Right hindlimb (tissue), 1 donor: ENCODE measurements around the gene TRAF2.

Experiments
- DNase-seq: peaks from one replicate; pipeline ENCODE4 v3.0.0-alpha.2; 2018

The TRAF2 gene

DNA sequence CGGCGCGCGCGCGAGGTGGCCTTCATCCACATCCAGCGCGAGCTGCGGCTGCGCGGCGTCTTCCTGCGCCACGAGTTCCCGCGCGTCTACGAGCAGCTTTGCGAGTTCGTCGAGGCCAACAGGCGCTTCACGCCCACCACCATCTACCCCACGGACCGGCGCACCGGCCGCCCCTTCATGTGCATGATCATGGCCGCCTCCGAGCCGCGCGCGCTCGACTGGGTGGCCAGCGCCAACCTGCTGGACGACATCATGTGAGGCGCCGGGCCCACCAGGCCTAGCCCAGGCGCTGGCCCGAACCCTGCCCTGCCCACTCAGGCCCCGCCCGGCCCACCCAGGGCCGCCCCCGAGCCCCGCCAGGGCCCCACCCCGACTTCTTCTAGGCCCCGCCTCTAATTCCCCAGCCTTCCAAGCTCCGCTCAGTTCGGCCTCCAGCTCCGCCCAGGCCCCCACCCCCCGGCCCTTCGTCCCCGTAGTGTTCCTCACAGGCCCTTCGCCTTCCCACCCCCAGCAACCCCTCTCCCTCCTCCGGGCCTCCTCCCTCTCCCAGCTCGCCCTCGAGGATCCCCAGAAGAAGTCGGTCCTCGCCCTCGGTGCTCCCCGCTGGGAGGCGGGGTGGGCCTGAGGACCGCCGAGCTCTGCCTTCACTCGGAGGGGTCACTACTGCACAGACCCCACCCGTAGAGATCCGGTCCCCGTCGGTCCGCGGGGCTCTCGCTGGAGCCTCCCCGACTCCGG is 39.1 kb upstream of the TRAF2 start:
- peak; percentile 89 for DNase-seq

DNA sequence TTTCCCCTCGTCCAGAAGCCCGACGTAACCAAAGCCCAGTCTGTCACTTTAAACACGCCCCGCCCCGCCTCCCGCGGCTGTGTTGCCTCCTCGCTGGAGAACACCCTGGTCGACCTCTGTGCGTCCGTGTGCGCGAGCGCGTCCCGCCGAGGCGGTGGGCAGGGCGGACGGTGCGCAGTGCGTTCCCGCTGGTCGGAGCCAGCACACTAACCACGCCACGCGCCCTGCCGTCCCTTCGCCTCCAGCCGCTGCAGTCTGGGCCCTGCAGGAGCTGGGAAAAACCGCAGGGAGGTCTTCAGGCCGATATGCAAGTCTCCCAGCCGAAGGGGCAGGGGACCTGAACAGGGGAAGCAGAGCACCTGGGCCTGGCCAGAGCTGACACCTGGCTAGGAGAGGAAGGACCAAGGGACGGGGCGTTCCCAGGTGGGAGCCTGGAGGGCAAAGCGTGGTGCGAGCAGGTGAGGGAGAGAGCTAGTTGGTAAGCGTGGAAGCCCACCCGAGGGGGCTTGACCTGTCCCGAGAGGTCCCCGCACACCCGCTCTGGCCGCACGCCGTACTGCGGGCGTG is 38.4 kb upstream of the TRAF2 start:
- DNase-seq: peak; percentile 91

DNA sequence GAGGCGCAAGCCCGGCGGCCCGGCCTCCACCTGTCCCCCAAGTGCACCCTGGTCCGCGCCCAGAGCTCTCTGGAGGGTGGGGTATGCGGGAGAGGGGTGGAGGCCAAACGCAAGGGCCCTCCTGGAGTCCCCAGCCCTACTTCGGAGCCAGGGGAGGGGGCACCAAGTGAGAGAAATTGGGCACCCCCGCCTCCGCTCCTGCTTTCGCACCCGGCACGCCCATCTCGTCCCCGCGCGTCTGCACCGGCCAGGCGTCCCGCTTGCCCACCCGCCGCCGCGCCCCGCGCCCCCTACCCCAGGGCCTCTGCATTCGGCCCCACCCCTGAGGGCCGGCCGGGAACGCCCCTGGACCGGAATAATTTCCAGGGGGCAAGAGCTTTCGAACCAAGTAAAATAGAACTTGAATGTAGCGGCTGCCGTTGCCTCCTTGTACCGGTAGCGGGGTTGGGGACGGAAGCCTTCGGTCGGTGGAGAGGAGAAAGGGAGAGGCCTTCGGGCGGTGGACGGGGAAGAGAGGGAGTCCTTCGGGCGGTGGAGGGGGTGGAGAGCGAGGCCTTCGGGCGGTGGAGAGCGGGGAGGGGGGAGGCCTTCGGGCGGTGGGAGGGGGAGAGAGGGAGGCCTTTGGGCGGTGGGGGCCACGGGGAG is 37.8 kb upstream of the TRAF2 start:
- DNase-seq: no peak

DNA sequence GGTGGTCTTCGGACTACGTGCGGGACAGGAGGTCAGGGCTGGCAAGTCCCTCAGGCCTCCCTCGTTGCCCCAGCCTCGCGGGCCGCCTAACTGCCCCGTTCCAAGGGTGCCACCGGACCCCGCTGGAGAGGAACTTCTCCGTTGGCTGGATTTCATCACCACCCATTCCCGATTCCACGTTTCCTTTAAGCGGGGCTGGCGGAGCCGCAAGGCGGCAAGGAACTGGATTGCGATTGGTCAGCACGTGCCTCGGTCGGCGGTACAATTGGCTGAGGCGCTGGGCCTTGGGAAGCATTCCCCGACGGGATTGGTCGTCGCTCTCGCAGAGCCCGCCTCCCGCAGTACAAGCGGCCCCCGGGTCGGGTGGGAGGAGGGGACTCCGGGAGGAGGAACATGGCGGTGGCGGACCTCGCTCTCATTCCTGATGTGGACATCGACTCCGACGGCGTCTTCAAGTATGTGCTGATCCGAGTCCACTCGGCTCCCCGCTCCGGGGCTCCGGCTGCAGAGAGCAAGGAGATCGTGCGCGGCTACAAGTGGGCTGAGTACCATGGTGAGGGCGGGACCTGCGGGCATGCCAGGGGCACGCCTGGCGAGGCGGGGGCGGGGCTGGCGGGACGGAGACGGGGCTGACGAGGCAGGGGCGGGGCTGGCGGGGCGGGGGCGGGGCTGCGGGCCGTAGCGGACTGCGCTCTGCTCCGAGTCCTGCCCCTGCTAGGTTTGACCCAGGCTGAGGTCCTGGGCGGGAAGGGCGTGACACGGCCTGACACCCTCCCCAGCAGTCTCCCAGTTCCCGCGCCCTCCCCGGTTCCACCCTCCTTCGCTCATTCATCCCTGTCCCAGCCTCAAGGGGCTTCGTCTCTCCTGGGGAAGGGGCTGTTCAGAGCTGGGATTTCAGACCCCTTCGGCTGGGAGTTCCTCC is 37.0 kb upstream of the TRAF2 start, which contains the start of gene PHPT1:
TSS of gene PHPT1 (plus strand) at position 372 of the 922 bp plus-strand sequence. CDS start at position 394, 22 bp downstream.
- DNase-seq: peak; percentile 99

DNA sequence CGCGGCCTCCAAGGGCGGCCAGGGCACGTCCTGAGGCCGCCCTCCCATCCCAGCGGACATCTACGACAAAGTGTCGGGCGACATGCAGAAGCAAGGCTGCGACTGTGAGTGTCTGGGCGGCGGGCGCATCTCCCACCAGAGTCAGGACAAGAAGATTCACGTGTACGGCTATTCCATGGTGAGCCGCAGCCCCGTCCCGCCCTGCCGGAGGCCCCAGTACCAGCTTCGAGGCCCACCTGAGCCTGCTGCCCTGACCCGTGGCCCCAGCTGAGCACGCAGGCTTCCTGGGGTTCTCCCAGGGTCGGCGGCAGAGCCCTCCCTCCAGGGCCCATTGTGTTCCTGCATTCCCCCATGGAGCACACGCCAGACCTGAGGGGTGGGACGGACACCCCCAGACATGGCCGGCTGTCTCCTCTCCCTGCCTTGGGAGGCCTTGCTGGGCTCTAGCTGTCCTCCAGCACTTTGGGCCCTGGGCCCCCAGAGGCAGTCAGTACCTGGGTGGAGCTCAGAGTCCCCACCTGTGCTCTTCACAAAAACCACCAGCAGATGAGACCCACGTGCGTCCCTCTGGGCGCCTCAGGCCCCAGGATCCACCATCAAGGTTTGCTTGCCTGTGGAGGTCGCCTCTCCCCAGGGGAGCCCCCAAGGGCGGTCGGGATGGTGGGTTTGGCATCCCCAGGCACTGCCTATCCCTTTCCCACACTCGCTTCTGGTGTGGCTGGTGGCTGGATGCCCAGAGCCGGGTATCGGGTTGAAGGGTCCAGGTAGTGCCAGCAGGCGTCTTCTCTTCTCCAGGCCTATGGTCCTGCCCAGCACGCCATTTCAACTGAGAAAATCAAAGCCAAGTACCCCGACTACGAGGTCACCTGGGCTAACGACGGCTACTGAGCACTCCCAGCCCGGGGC is 36.1 kb upstream of the TRAF2 start:
- DNase-seq: peak; percentile 40

DNA sequence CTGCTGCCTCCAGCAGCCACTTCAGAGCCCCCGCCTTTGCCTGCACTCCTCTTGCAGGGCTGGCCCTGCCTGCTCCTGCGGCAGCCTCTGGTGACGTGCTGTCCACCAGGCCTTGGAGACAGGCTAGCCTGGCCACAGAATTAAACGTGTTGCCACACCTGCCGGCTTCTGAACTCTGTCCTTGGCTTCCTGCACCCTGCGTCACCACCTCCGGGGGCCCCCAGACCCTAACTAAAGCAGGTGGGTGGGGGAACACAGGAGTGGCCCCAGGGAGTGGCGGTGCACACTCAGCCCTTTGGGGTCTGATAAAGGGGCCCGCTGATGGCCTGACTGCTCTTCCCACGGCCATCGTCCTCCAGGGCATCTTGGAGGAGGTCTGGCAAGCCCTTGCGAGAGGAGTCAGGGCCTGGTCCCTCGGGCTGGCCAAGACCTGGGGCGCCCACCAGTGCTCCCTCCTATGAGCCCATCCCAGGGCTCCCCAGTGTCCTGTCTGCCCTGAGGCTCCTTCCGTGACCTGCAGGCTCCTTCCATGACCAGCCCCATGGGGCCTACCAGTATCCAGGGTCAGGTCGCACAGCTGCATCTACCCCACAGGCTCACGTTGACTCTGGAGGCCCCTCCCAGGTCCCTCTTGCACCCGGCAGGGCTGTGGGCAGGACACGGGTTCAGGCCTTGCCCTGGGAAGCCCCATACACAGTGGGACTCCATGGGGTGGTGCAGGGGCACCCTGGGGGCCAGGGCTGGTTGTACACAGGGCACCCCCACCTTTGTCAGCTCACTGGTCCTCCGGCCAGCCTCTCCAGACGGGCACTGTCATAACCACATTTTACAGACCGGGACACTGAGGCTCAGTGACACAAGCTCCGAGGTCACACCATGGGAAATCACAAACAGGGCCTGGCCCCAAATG is 35.2 kb upstream of the TRAF2 start:
- peak; percentile 33 for DNase-seq

DNA sequence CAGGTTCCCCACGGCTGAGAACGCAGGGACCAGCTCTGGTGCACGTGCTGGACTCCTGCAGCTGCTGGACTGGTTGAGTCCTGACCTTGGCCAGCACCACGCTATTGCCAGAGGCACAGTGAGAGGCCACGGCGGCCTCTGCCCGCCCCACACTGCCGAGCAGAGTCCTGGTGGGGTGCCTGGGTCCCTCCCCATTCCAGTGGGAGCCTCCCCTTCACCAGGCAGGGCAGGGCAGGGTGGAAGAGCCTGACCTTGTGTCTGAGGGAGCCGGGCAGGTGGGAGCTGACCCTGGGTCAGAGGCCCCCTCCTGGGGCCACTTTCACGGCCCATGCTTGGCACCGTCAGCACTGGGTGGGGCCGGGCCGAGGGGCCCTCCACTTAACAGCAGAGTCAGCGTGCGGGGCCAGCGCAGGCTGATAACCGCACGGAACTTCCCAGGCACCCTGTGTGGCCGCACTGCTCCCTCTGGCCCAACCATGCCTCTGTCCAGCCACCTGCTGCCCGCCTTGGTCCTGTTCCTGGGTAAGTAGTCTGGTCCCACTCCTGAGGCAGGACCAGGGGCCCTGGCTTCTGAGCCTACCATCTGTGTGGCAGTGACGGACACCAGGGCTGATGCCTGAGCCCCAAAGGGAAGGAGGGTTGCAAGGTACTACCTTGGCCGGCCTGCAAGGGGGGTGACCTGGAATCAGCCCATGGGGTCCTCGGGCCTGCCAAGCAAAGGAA is 34.2 kb upstream of the TRAF2 start, which contains the start of gene MAMDC4:
TSS of gene MAMDC4 (plus strand) at position 406 of the 723 bp plus-strand sequence. CDS start at position 477, 71 bp downstream.
- DNase-seq: peak; percentile 24

DNA sequence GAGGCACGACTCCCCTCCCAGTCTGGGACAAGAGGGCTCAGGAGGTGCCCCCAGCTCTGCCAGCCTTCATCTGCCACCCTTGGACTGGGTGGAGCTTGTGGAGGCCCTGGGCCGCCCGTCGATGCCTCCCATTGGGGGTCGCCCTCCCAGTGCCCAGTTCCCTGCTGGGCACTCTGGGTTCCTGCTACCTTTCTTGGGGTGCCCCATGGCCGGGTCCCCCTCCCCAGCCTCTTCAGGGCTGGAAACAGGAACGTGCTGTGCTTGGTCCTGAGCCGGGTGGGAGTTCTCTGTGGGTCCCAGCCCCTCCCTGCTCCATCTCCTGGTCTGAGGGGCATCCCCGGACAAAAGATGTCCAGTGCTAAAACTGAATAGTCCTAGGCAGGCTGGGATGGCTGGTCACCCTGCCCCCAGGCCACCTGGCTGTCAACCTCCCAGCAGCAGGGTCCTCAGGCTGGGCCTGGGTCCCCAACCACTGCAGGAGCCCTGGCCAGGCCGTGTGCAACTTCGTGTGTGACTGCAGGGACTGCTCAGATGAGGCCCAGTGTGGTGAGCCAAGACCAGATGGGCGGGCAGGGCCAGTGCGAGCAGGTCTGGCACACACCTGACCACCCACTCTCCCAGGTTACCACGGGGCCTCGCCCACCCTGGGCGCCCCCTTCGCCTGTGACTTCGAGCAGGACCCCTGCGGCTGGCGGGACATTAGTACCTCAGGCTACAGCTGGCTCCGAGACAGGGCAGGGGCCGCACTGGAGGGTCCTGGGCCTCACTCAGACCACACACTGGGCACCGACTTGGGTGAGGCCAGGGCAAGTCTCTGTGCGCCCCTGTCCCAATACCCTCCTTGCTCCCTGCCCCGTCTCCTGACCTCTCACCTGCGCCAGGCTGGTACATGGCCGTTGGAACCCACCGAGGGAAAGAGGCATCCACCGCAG is 33.4 kb upstream of the TRAF2 start:
- DNase-seq: peak; percentile 31

DNA sequence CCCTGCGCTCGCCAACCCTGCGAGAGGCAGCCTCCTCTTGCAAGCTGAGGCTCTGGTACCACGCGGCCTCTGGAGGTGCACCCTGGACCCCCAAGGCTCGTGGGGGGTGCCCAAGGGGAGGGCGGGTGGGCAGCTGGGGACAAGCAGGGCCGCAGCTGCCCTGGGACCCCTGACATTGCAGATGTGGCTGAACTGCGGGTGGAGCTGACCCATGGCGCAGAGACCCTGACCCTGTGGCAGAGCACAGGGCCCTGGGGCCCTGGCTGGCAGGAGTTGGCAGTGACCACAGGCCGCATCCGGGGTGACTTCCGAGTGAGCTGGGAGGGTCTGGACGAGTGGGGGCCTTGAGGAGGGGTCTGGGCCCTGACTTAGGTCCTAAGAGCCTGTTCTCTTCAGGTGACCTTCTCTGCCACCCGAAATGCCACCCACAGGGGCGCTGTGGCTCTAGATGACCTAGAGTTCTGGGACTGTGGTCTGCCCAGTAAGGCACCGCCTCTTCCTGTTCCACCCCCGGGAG is 32.7 kb upstream of the TRAF2 start:
- no peak for DNase-seq

DNA sequence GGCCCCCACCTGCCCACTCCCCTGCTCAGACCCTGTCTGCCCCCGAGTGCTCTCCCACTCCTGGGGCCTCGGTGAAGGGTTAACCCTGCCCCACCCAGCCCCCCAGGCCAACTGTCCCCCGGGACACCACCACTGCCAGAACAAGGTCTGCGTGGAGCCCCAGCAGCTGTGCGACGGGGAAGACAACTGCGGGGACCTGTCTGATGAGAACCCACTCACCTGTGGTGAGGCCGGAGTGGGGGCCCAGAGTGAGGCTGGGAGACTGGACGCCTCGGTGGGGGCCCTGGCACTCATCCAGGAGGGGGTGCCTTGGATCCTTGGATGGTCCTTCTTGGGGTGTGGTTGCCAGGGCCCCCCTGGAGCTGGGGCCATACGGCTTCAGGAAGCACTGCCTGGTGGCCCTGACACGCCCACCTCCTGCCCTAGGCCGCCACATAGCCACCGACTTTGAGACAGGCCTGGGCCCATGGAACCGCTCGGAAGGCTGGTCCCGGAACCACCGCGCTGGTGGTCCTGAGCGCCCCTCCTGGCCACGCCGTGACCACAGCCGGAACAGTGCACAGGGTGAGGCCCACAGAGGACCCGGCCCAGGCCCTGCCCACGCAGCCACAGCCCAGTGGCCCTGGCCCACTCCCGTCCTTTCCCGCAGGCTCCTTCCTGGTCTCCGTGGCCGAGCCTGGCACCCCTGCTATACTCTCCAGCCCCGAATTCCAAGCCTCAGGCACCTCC is 32.0 kb upstream of the TRAF2 start:
- peak; percentile 27 for DNase-seq

DNA sequence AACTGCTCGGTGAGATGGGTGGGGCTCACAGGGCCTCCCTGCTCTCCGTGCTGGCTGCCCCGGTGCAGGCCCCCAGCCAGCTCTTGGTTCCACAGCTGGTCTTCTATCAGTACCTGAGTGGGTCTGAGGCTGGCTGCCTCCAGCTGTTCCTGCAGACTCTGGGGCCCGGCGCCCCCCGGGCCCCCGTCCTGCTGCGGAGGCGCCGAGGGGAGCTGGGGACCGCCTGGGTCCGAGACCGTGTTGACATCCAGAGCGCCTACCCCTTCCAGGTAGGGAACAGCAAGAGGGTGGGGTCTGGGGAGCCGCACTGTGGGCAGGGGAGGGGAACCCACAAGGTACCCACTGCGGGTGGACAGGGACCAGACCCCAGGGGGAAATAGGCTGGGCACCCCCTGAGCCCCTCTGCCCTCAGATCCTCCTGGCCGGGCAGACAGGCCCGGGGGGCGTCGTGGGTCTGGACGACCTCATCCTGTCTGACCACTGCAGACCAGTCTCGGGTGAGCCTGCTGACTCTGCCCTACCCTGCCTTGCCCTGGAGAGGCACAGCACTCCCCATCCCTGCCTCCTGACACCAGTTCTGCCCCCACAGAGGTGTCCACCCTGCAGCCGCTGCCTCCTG is 31.4 kb upstream of the TRAF2 start:
- DNase-seq: peak; percentile 34

DNA sequence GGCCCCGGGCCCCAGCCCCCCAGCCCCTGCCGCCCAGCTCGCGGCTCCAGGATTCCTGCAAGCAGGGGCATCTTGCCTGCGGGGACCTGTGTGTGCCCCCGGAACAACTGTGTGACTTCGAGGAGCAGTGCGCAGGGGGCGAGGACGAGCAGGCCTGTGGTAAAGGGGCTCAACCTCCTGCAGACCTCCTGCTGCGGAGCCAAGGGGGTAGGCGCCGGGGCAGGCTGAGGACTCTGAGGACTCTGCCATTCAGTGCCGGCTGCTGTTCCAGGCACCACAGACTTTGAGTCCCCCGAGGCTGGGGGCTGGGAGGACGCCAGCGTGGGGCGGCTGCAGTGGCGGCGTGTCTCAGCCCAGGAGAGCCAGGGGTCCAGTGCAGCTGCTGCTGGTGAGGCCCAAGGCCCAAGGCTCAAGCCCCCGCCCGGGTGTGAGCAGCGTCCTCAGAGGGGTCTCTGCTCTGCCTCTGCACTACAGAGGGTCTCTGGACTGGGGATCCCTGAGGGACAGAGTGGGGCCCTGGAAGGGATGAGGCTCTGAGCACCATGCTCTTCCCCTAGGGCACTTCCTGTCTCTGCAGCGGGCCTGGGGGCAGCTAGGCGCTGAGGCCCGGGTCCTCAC is 30.7 kb upstream of the TRAF2 start:
- peak; percentile 37 for DNase-seq

DNA sequence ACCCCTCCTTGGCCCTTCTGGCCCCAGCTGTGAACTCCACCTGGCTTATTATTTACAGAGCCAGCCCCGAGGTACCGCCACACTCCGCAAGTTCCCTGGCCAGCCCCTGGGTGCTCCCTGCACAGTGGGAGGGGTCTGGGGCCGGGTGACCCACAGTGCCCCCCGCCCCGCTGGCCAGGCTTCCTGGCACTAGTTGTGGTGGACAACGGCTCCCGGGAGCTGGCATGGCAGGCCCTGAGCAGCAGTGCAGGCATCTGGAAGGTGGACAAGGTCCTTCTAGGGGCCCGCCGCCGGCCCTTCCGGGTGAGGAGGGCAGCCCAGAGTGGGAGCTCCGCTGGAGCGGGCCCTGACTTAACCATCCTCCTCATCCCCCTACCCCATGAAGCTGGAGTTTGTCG is 30.2 kb upstream of the TRAF2 start:
- no peak for DNase-seq

DNA sequence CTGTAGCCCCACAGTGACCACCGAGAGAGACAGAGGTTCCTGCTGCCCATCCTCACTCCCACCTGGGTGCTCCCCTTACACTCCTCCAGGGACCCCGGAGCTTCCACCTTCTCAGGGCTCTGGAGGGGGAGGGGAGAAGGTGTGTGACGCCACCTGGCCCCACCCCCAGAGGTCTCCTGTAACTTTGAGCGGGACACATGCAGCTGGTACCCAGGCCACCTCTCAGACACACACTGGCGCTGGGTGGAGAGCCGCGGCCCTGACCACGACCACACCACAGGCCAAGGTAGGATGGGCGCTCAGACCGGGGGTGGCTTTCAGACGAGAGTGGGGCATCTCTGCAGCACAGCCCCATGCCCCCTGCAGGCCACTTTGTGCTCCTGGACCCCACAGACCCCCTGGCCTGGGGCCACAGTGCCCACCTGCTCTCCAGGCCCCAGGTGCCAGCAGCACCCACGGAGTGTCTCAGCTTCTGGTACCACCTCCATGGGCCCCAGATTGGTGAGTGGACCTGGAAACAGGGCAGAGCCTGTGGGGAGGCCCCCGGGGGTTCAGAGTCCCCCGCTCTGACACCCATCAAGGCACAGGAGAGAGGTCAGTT is 29.7 kb upstream of the TRAF2 start:
- peak; percentile 24 for DNase-seq

DNA sequence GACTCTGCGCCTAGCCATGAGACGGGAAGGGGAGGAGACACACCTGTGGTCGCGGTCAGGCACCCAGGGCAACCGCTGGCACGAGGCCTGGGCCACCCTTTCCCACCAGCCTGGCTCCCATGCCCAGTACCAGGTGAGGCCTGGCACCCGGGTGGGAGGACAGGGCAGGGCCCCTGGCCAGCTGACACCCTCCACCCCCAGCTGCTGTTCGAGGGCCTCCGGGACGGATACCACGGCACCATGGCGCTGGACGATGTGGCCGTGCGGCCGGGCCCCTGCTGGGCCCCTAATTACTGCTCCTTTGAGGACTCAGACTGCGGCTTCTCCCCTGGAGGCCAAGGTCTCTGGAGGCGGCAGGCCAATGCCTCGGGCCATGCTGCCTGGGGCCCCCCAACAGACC is 29.1 kb upstream of the TRAF2 start:
- DNase-seq: peak; percentile 29
